GM19043 (cell line): ENCODE data around the gene HSH2D.
"Not testable (repeated sequence)": the region's sequence is repeated elsewhere in the genome, so short reads cannot be mapped to it uniquely, and the experiment has no call there.

Source experiments
- ATAC-seq: cut with Tn5 transposase; IDR thresholded peaks from one replicate; pipeline ENCODE4 v1.9.1; 2021; ENCODE audit warnings: low read depth; ENCODE audit not compliant: unreplicated experiment

HSH2D gene

DNA sequence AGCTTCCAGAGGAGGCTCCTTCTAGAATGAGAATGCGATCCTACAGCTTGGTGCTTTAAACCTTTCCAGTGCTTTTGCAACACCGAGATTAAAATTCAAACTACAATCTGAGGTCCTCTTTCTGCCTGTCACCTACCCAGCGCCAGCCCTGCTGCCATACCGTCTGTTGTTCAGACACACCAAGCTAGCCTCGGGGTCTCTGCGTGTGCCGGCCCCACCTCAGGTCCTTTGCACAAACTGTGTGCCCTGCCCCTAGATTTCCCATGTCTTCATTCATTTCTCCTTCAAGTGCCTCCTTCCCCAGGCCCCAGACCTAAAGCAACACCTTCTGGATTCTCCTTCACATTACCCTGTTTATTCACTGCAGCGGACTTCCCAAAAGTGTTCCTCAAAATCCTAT is 11.1 kb downstream of the HSH2D start:
- no peak for ATAC-seq

DNA sequence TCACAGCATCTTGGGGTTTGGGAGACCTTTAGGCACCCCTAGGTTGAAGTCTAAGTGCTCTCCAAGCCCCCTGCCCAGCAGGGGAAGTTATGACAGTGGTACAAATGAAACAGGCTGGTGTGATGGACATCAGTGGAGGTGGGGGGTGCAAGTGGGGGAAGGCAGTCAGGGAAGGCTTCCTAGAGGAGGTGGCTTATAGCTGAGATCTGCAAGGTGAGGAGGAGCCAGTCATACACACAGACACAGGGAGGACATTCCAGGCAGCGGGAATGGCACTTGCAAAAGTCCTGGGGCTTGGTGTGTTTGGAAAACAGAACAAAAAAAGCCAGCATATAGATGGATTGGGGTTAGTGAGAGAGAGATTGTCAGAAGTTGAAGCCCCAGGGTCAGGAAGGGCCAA is 11.6 kb downstream of the HSH2D start:
- no peak for ATAC-seq

DNA sequence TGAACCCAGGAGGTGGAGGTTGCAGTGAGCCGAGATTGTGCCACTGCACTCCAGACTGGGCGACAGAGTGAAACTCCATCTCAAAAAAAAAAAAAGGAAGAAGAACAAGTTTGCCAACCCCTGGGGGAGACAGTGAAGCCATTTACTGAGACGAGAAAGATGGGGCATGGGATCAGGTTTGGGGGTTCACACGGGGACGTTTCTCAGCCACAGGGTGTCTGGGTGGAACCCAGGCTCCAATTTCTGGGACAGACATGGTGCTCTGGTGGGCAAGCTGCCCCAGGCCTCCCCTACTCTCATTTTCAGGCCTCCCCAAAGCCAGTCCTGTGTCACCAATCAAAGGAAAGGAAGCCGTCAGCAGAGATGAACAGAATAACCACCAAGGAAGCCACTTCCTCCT is 13.4 kb downstream of the HSH2D start:
- ATAC-seq = no peak

DNA sequence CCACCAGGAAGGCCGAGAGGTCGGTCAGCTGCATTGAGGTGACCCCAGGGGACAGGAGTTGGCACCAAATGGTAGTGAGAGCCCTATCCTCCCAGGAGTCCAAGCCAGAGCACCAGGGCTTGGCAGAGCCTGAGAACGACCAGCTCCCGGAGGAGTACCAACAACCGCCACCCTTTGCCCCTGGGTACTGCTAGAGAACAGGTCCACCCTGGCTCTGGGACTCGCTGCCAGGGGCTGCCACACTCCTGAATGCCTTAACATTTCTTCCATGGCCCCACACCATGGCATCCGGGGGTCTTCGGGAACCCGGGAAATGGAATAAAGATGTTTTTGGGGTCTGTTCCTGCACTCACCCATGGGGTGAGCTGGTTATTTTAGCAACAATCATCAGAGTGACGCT is 14.1 kb downstream of the HSH2D start:
- ATAC-seq = no peak

DNA sequence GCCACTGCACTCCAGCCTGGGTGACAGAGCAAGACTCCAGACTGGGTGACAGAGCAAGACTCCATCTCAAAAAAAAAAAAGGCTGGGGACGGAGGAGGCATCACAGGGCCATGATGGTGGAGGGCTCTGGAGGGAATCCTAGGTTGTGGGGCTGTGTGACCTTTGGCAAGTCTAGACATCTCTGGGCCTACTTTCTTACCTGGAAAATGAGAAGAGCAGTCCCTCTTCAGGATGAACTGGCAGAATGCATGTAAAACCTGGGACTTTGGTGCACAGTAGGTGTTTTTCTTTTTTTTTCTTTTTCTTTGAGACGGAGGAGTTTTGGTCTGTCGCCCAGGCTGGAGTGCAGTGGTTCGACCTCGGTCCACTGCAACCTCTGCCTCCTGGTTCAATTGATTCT is 16.2 kb downstream of the HSH2D start:
- ATAC-seq = no peak

DNA sequence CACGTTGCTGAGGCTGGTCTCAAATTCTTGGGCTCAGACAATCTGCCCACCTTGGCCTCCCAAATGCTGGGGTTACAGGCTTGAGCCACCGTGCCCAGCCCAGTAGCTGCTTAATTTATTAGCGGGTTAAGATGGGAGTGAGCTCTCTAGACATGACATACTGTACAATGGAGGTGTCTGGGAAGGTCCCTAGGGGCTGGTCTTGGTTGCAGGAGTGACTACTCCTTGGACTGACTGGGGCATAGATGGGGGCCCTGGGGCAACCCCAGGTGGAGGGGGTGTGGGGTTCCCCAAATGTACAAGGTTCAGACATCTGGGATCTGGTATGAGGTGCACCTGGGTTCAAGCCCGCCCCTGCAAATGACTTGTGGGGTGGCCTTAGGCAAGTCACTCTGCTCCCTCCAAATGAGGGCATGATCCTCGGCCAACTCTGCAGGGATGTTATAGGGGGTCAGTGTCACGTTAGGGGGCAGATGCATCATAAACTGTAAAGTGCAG is 17.0 kb downstream of the HSH2D start:
- no peak for ATAC-seq

DNA sequence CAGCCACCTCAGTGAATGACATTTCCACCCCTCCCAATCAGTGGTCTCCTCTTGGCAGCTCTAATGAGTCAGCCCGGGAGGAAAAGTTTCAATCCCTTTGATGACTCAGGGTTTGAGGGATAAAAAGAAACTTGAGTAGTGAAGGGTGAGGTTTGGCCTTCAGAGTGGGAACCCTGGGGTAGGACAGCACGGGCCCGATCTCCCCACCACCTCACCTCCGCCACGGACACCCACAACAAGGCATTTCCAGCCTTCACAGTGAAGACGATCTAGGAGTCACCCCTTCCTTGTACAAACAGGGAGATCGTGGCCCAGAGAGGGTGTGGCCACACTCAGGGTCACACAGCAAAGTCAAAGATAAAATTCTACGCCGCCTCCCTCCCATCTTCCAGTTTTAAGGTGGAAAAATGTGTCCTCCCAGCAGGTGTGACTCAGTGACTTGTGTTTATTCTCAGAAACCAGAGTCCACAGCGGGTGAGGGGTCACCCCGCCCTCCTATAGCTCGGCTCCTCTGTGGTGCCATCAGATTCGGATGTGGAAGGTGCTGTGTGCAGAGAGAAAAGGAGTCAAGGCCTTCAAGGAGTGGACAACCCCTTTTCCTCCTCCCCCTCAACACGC is 17.6 kb downstream of the HSH2D start:
- ATAC-seq = no peak

DNA sequence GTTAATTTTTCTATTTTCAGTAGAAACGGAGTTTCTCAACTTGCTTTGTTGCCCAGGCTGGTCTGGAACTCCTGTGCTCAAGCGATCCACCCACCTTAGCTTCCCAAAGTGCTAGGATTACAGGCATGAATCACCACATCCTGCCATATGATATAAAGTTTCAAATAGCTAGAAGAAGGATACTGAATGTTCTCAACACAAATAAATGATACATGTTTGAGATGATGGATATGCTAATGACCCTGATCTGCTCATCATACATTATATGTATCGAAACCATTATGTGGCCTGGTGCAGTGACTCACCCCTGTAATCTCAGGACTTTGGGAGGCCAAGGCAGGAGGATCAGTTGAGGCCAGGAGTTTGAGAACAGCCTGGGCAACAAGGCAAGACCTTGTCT is 18.4 kb downstream of the HSH2D start:
- no peak for ATAC-seq

DNA sequence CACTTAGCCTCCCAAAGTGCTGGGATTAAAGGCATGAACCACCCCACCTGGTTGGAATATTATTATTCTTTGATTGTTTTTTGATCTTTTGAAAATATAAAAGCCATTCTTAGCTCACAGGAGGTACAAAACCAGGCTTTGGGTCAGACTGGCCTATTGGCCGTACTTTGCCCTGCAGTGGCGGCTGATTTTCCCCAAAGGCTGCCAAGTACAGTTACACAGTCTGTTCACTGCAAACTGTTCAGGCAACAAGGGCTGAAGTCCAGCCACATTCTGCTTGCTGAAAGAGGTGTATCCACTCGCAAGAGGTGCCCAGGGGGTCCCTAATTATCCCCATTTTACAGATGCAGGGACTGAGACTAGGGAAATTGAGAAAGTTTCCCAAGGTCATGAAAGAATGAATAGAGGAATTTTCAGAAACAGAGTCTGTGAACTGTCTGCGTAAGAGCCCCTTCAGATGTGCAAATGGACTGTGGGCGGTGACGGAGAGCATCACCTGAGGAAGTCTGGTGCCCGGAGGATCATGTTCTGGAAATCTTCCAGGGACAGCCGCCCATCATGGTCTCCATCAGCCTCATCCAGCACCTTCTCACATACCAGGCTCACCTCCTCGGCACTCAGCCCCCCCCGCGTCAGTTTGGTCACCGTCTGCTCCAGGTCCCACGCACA is 20.9 kb downstream of the HSH2D start:
- no peak for ATAC-seq

DNA sequence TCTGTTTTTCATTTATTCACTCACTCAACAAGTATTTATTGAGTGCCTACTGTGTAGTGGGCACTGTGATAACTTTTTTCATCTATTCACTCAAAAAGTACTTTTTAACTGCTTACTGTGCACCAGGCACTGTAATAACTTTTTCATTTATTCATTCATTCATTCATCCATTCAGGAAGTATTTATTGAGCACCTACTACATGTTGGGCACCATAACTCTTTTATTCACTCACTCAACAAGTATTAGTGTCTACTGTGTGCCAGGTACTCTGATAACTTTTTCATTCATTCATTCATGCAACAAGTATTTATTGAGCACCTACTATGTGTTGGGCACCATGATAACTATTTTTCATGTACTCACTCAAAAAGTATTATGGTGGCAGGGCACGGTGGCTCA is 22.9 kb downstream of the HSH2D start:
- ATAC-seq = no peak

DNA sequence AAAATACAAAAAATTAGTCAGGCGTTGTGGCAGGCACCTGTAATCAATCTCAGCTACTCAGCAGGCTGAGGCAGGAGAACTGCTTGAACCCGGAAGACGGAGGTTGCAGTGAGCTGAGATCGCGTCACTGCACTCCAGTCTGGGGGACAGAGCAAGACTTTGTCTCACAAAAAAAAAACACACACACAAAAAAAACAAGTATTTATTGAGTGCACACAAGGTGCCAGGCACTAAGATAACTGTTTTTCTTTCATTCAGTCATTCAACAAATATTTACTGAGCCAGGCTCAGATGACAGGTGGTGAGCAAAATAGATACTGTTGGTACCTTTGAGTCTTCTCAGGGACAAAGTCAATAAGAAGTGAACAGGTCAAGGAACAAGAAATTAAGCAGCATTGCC is 23.6 kb downstream of the HSH2D start:
- ATAC-seq = no peak

DNA sequence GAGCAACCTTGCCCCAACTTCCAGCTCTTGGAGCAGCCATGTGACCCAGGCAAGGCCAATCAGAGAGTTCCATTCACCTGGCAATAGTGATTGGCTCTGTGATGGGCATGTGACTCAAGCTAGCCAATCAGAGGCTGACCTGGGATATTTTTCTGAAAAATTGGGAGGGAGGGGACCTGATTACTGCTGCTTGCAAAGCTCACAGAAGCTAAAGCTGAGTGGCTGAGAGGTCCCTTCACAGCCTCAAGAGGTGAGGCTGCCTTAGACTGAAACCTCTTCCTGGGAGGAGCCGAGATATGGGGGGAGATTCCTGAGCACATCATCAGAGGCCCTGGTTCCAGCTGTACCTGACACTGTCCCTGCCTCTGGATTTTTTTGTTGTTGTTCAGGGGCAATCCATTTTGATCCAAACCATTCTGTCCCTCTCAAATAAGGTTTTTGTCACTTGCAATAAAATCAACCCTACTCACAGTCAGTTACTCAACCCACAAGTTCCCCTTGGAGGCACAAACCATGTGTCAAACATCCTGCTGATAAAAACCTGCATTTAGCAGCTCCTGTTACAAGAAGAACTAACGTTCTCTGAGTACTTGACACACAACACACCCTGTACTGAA is 25.1 kb downstream of the HSH2D start:
- ATAC-seq = no peak

DNA sequence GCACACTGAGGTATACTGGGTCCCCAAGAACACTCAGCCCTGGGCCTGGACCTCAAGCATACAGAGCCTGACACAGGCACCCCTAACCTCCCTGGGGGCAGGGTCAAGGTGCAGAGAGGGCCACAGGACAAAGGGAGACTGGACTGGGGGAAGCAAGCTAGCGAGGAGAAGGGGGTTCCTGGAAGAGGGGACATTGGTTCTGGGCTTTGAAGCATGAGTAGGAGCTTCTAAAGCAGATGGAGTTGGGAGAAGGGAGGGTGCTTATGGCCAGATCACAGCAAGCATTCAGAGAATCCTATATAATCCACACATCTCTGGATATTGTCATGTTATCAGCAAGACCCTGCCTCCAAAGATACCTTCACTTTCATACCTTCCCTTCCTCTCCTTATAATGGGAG is 26.6 kb downstream of the HSH2D start:
- no peak for ATAC-seq

DNA sequence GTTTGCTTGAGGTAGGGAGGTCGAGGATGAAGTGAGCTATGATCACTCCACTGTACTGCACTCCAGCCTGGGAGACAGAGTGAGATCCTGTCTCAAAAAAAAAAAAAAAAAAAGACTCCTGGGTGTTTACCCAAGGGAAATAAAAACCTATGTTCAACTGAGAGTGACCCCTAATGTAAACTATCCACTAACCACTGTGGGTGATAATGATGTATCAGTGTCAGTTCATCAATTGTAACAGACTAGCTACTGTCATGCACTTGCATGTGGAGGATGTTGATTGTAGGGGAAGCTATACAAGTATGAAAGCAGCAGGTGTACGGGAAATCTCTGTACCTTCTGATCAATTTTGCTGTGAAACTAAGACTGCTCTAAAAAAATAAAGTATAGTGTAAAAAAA is 32.5 kb downstream of the HSH2D start:
- ATAC-seq = no peak

DNA sequence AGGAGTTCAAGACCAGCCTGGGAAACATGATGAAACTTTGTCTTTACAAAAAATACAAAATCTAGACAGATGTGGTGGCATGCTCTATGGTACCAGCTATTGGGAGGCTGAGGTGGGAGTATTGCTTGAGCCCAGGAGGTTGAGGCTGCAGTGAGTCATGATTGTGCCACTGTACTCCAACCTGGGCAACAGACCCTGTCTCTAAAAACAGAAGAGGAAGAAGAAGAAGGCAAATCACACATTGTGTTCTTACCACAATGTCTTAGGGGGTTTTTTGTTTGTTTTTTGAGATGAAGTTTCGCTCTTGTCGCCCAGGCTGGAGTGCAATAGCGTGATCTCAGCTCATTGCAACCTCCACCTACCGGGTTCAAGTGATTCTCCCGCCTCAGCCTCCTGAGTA is 35.4 kb downstream of the HSH2D start:
- ATAC-seq = not testable (repeated sequence)

DNA sequence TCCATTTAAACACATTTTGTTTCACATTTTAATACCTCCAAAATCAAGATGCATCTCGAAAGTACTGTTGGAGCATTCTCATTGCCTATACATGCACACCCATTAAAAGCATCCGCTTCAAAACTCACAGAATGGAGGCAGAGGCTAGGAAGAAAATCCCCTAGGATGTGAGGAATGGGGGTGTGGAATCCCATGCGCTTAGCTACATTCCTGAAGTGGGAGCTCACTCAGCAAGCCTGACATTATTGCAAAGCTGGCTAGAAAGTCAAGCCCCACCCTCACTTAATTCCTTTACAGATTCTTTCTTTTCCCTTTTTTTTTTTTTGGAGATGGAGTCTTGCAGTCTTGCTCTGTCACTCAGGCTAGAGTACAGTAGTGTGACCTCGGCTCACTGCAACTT is 37.1 kb downstream of the HSH2D start:
- no peak for ATAC-seq

DNA sequence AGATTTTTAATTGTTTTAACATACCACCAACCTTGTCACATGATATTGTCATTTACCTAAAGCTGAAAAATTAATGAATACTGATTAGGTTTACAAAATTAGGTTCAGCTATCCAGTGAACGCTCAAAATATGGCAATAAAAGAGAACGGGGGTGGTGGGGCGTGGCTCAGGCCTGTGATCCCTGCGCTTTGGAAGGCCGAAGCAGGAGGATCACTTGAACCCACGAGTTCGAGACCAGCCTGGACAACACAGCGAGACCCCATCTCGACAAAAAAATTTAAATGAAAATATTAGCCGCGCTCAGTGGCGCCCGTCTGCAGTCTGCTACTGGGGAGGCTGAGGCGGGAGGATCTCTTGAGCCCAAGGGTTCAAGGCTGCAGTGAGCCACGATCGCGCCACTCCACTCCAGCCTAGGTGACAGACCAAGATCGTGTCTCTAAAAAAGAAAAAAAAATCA is 41.2 kb downstream of the HSH2D start:
- ATAC-seq = no peak

DNA sequence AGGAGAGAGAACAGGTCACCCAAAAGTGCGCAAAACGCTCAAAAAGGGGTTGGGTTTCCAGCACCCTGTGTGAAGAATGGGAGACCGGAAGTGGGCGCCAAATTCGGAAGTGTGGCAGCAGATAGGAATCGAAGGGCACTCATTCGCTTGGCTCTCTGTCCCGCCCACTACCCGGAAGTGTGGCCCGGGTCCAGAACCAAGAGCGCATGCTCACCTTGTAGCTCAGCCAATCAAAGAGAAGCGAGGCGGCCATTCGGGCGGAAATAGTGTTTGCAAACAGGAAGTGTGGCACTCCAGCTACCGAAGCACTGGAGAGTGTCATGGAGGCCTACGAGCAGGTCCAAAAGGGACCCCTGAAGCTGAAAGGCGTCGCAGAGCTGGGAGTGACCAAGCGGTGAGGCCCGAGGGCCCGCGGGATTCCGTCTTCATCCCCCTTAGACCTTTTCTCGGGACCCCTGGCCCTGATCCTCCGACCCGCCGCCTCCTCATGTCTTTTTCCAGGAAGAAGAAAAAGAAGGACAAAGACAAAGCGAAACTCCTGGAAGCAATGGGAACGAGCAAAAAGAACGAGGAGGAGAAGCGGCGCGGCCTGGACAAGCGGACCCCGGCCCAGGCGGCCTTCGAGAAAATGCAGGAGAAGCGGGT is 41.8 kb downstream of the HSH2D start, which contains the start of gene FAM32A:
Gene FAM32A (plus strand): TSS at position 288 of the 645 bp plus-strand sequence. CDS start 33 bp downstream, at position 321.
- ATAC-seq = peak; percentile 74

DNA sequence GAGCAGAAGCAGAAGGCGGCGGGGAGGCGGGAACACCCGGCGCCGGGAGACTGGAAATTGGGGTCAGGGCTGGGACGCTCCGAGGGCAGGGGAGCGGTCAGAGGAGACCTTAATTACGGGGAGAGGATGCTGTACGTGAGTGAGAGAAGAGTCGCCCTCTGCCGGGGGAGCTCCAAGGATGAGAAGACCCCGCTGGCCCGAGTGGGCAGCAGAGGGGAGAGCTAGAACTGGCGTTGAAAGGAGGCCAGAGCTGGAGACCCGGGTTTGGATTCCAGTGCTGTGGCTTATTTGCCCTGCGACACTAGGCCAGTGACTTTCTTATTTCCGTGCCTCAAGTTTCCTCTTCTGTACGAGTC is 42.3 kb downstream of the HSH2D start:
- no peak for ATAC-seq

DNA sequence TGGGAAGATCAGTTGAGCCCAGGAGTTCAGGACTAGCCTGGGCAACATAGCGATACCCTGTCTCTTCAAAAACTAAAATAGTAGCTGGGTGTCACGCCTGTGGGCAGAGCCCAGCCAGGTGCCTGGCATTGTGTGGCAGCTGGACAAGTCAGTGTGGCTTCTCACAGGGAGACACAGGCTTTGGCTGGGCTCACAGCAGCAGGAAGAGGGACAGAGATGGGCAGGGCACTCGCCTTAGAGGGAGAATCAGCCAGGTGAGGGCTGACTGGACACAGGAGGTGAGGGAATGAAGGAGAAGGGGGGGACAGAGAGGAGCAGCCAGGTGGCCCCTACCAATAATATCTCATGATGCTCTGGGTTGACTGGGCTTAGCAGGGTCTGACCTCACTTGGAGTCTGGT is 45.0 kb downstream of the HSH2D start:
- no peak for ATAC-seq

DNA sequence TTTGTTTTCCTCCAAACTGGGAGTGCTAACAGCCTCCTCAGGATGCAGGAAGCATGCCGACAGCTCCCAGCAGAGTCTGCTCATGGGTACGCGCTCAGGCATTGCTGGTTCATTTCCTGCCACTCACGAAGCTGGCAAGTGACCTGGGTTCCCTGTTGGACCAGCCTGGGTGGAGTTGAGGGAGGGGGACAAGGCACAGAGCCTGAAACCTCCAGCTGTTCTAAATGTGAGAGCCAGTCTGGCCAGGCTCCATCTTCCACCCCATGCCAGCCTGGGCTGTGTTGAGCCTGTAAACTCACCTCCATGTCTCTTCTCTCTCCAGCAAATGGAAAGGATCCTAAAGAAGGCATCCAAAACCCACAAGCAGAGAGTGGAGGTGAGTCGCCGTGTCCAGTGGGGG is 46.7 kb downstream of the HSH2D start:
- no peak for ATAC-seq
